Caco-2 (cell line): ENCODE data around the gene NFIA. TPM values are rescaled to one million over a fixed set of nuclear protein-coding genes. Genes with fewer than 3 reads are reported as not detected.

Experiments
- BruUV-seq: library from RNA; stranded (reverse); fragments of 400-500 nt; replicated peaks from 2 replicates; lab custom pipeline; 2021; lab: Mats Ljungman, UMichigan
- CTCF ChIA-PET: fragments of 300-600 bp; sonication (Branson Sonifier 250); formaldehyde crosslinking; loops from one replicate; lab custom pipeline; 2022; ENCODE audit warnings: antibody characterized with exemption; lab: Charles Lee
- POLR2A ChIA-PET: fragments of 300-600 bp; sonication (Branson Sonifier 250); formaldehyde crosslinking; loops from one replicate; lab custom pipeline; 2022; ENCODE audit warnings: antibody characterized with exemption; lab: Charles Lee
- DNase-seq, 2 experiments: peaks; one replicate each; pipeline versions ENCODE4 v3.0.0 to v3.0.0-alpha.2; 2020 to 2022
- H3K27me3 ChIP-seq: replicated peaks from 2 replicates; pipeline ENCODE4 v1.6.0; 2011; ENCODE audit warnings: low read length; ENCODE audit not compliant: control insufficient read depth, insufficient read depth
- H3K36me3 ChIP-seq: 2 replicates; pipeline ENCODE4 v1.5.1; 2011; ENCODE audit warnings: low read length; ENCODE audit not compliant: control insufficient read depth, insufficient read depth
- H3K4me1 ChIP-seq: fragments of 250-450 bp; sonication (Bioruptor Pico); 2 replicates; pipeline ENCODE4 v1.5.1; 2020; ENCODE audit warnings: mild to moderate bottlenecking
- H3K4me3 ChIP-seq: 2 replicates; pipeline ENCODE4 v1.5.1; 2011; ENCODE audit warnings: low read depth, mild to moderate bottlenecking, control low read depth, low read length
- H3K9me3 ChIP-seq: fragments of 250-450 bp; sonication (Bioruptor Pico); 2 replicates; pipeline ENCODE4 v1.5.1; 2020; ENCODE audit warnings: mild to moderate bottlenecking, moderate library complexity
- H3K27ac Mint-ChIP-seq: one replicate; pipeline ENCODE4 v1.8.0; 2022; ENCODE audit warnings: mixed read lengths; ENCODE audit not compliant: unreplicated experiment
- H3K27me3 Mint-ChIP-seq: one replicate; pipeline ENCODE4 v1.8.0; 2022; ENCODE audit warnings: mixed read lengths; ENCODE audit not compliant: insufficient read depth, unreplicated experiment
- H3K36me3 Mint-ChIP-seq: one replicate; pipeline ENCODE4 v1.8.0; 2022; ENCODE audit warnings: mild to moderate bottlenecking, mixed read lengths; ENCODE audit not compliant: insufficient read depth, unreplicated experiment
- H3K4me1 Mint-ChIP-seq: one replicate; pipeline ENCODE4 v1.8.0; 2022; ENCODE audit warnings: low read depth, mixed read lengths; ENCODE audit not compliant: unreplicated experiment
- H3K4me3 Mint-ChIP-seq: one replicate; pipeline ENCODE4 v1.8.0; 2022; ENCODE audit warnings: mild to moderate bottlenecking, moderate library complexity, mixed read lengths; ENCODE audit not compliant: unreplicated experiment
- H3K9me3 Mint-ChIP-seq: one replicate; pipeline ENCODE4 v1.8.0; 2022; ENCODE audit warnings: mixed read lengths; ENCODE audit not compliant: unreplicated experiment
- intact Hi-C: fragments of 100-400 bp; cut with micrococcal nuclease; formaldehyde crosslinking; loops from one replicate; pipeline ENCODE4 v1.10.0; 2022; ENCODE audit not compliant: unreplicated experiment
- total RNA-seq: library from RNA; stranded (reverse); gene quantifications from 2 replicates; pipeline ENCODE4 v1.2.3, GENCODE V29; 2022
- TF ChIP-seq, protein P1 (sequence below), 2 experiments: fragments of 200-600 bp in 1 of 2; IDR thresholded peaks; 1 replicate in 1 of 2; 2 replicates in 1 of 2; pipeline versions ENCODE4 v1.5.1 to v1.8.0; 2011 to 2022; ENCODE audit warnings: antibody characterized with exemption in 1 of 2, control low read depth in 1 of 2, inconsistent platforms in 1 of 2, low read depth in 1 of 2, low read length in 1 of 2, mild to moderate bottlenecking in 1 of 2, moderate library complexity in 1 of 2; ENCODE audit not compliant: insufficient read depth in 1 of 2, severe bottlenecking in 1 of 2, unreplicated experiment in 1 of 2

Gene NFIA
- total RNA-seq, 1 experiment from 2014 or later: 1.4 TPM

DNA sequence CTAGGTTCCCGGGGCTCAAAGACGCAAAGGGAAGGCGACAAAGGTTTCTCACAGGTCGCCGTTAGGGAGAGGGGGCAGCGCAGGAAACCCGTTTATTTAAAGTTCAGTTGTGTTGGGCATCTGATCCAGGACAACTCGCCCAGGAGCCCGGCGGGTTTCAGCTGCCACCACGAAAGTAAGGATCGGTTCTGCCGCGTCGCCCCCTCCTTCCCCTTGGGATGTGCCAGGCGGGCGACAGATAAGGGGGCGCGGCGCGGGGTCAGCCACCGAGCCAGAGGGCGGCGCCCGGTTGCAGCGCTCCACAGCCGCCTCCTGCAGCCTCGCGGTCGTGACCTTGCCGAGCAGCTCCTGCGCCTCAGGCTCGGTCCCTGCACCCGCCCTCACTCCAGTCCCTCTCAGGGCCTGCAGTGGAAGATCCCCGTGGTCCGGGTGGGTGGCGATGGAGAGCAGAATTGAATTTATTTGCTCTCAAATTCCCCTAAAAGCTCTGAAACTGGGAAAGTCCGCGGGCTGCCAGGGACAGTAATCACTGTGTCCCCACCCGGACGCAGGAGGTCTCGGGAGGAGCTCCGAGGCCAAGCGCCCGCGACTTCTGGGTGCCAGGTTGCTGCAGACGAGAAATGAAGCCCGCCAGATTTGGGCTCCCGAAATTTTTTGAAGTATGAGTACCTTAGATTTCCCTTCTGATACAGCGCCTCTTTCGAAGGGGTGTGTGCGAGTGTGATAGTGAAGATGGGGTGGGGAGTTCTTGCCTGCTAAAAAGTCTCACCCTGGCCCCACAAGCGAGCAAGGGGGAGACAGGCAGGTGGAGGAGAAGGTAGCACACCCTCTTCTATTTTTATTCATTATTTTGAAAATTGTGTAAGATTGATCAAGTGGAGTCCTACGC is 28.4 kb upstream of the NFIA start:
- ChIA-PET CTCF (no interaction called here), POLR2A (no interaction called here)
- no TSS peak for BruUV-seq
- no peak overlapping the region for H3K27ac Mint-ChIP-seq
- H3K4me3 ChIP-seq: no peak overlapping the region
- peak overlapping the region; percentile 32 for H3K4me3 Mint-ChIP-seq
- intact Hi-C loops: no loop called here
- no peaks in the 10 kb centered on the region for H3K9me3 ChIP-seq
- no peaks in the 10 kb centered on the region for H3K36me3 ChIP-seq
- no peaks in the 10 kb centered on the region for H3K4me1 Mint-ChIP-seq
- TF ChIP-seq, protein P1, sequence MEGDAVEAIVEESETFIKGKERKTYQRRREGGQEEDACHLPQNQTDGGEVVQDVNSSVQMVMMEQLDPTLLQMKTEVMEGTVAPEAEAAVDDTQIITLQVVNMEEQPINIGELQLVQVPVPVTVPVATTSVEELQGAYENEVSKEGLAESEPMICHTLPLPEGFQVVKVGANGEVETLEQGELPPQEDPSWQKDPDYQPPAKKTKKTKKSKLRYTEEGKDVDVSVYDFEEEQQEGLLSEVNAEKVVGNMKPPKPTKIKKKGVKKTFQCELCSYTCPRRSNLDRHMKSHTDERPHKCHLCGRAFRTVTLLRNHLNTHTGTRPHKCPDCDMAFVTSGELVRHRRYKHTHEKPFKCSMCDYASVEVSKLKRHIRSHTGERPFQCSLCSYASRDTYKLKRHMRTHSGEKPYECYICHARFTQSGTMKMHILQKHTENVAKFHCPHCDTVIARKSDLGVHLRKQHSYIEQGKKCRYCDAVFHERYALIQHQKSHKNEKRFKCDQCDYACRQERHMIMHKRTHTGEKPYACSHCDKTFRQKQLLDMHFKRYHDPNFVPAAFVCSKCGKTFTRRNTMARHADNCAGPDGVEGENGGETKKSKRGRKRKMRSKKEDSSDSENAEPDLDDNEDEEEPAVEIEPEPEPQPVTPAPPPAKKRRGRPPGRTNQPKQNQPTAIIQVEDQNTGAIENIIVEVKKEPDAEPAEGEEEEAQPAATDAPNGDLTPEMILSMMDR (IDR thresholded peaks at IDR 0.05; ENCODE audit: insufficient read depth in 1 of 2, low read depth in 1 of 2, low read length in 1 of 2, severe bottlenecking in 1 of 2, unreplicated experiment in 1 of 2): no peak
- no peaks in the 10 kb centered on the region for H3K36me3 Mint-ChIP-seq
- no peaks in the 10 kb centered on the region for H3K4me1 ChIP-seq
- no peak for DNase-seq
- peaks cover 7% of the 10 kb centered on the region for H3K27me3 Mint-ChIP-seq
- no peaks in the 10 kb centered on the region for H3K27me3 ChIP-seq
- H3K9me3 Mint-ChIP-seq: no peaks in the 10 kb centered on the region

DNA sequence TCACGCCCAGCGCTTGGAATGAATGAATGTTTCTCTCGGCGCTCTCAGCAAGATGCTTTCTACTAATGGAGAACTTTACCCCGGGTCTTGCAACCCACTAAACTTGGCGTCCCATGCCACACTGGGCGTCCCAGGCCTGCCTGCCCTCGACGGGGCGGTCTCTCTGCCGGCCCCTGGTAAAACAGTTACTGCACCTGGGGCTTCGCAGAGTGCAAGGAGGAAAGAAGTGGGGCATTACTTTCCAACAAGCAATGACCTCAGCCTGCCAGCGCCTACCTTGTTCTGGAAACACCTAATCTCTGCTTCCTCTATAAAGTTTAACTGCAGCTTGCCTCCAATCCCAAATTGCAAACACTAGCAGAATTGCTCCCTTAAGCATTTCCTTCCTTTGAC is 27.8 kb upstream of the NFIA start:
- no peak overlapping the region for H3K27ac Mint-ChIP-seq
- no peak for DNase-seq
- intact Hi-C loops: no loop called here
- no peaks in the 10 kb centered on the region for H3K4me1 Mint-ChIP-seq
- H3K4me3 Mint-ChIP-seq: no peak overlapping the region
- no peak overlapping the region for H3K4me3 ChIP-seq
- H3K36me3 Mint-ChIP-seq: no peaks in the 10 kb centered on the region
- no TSS peak for BruUV-seq
- POLR2A ChIA-PET: no interaction called here
- peaks cover 7% of the 10 kb centered on the region for H3K27me3 Mint-ChIP-seq
- no peaks in the 10 kb centered on the region for H3K4me1 ChIP-seq
- TF ChIP-seq, protein P1 (IDR thresholded peaks at IDR 0.05; ENCODE audit: insufficient read depth in 1 of 2, low read depth in 1 of 2, low read length in 1 of 2, severe bottlenecking in 1 of 2, unreplicated experiment in 1 of 2): no peak
- no peaks in the 10 kb centered on the region for H3K9me3 ChIP-seq
- no peaks in the 10 kb centered on the region for H3K36me3 ChIP-seq
- no peaks in the 10 kb centered on the region for H3K9me3 Mint-ChIP-seq
- CTCF ChIA-PET: no interaction called here
- no peaks in the 10 kb centered on the region for H3K27me3 ChIP-seq

DNA sequence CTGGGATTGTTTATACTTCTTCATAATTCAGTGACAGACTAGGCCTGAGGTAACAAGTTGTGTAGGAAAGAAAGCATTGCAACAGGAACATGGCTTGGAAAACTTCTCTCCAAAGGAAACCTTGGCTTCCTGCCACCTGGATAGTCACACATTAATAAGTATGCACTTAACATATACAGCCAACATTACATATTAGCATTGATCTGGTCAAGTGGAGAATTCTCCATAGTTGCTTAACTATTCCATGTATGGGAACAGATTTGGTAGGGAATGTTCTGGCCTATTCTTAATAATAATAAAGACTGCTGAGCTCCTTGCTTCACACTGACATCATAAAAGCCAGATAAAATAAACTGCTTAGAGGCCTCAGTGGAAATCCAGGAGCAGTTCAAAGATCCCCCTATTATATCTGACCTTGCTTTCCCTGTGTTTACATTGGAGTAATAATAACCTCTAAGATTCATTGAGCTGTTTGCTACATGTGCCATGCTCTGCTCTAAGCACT is 27.2 kb upstream of the NFIA start:
- no peaks in the 10 kb centered on the region for H3K4me1 Mint-ChIP-seq
- H3K27me3 Mint-ChIP-seq: peaks cover 7% of the 10 kb centered on the region
- POLR2A ChIA-PET: no interaction called here
- H3K36me3 Mint-ChIP-seq: no peaks in the 10 kb centered on the region
- CTCF ChIA-PET: interaction anchor here (0.6 to 0.8 kb wide), 2 partner anchors 22 to 23 kb away, joined by 3 to 4 read pairs; no protein-coding TSS in a partner anchor
- no peak for DNase-seq
- TF ChIP-seq, protein P1 (IDR thresholded peaks at IDR 0.05; ENCODE audit: insufficient read depth in 1 of 2, low read depth in 1 of 2, low read length in 1 of 2, severe bottlenecking in 1 of 2, unreplicated experiment in 1 of 2): no peak
- no peaks in the 10 kb centered on the region for H3K27me3 ChIP-seq
- no peak overlapping the region for H3K4me3 Mint-ChIP-seq
- no TSS peak for BruUV-seq
- H3K9me3 Mint-ChIP-seq: no peaks in the 10 kb centered on the region
- no peak overlapping the region for H3K4me3 ChIP-seq
- intact Hi-C loops: no loop called here
- H3K27ac Mint-ChIP-seq: no peak overlapping the region
- no peaks in the 10 kb centered on the region for H3K9me3 ChIP-seq
- no peaks in the 10 kb centered on the region for H3K36me3 ChIP-seq
- no peaks in the 10 kb centered on the region for H3K4me1 ChIP-seq
